ENCODE results near the gene SNORC.

SNORC gene

GRCh38 chr2:232882505-232883115 is 12.5 kb downstream of the SNORC start:
- H3K36me3 ChIP-seq (ENCODE audit: control insufficient read depth, insufficient read depth, low read length), result no peaks in the 10 kb centered on the region
- H3K9me3 ChIP-seq (ENCODE audit: control insufficient read depth, insufficient read depth, low read length), result no peaks in the 10 kb centered on the region
- WGBS (ENCODE audit: insufficient coverage, insufficient read length), result no CpG with 5 or more reads among the region's 20 CpGs
- no peak overlapping the region for H3K4me3 ChIP-seq (ENCODE audit: low read length)
- DNase-seq (ENCODE audit: low read depth, low spot score), result no peak
- peaks cover 2% of the 10 kb centered on the region; the same call in 1 of the 2 replicates for H3K27me3 ChIP-seq (ENCODE audit: control insufficient read depth, insufficient read depth, low read length)
- H3K4me1 ChIP-seq (ENCODE audit: control insufficient read depth, insufficient read depth, low read length), result no peaks in the 10 kb centered on the region
- H3K27ac ChIP-seq (ENCODE audit: low read length), result no peak overlapping the region

- no CpG with 5 or more reads among the region's 29 CpGs for WGBS (ENCODE audit: insufficient coverage, insufficient read length)
These were observed 13.2 kb downstream of the SNORC start for GRCh38 chr2:232883116-232883721.

GRCh38 chr2:232884001-232884421 is 13.9 kb downstream of the SNORC start:
- no peak overlapping the region for H3K27ac ChIP-seq (ENCODE audit: low read length)
- no CpG with 5 or more reads among the region's 11 CpGs for WGBS (ENCODE audit: insufficient coverage, insufficient read length)

More at GRCh38 chr2:232883116-232883721, 13.2 kb downstream of the SNORC start:
- Histone ChIP-seq H3K4me1 (ENCODE audit: control insufficient read depth, insufficient read depth, low read length) (no peaks in the 10 kb centered on the region), H3K27me3 (ENCODE audit: control insufficient read depth, insufficient read depth, low read length) (no peaks in the 10 kb centered on the region), H3K9me3 (ENCODE audit: control insufficient read depth, insufficient read depth, low read length) (no peaks in the 10 kb centered on the region), H3K27ac (ENCODE audit: low read length) (no peak overlapping the region), H3K36me3 (ENCODE audit: control insufficient read depth, insufficient read depth, low read length) (no peaks in the 10 kb centered on the region), H3K4me3 (ENCODE audit: low read length) (no peak overlapping the region)
- no peak for DNase-seq (ENCODE audit: low read depth, low spot score)

GRCh38 chr2:232884549-232885263 is 14.6 kb downstream of the SNORC start:
- no peaks in the 10 kb centered on the region for H3K9me3 ChIP-seq (ENCODE audit: control insufficient read depth, insufficient read depth, low read length)
- no peaks in the 10 kb centered on the region for H3K27me3 ChIP-seq (ENCODE audit: control insufficient read depth, insufficient read depth, low read length)
- DNase-seq (ENCODE audit: low read depth, low spot score), result no peak
- no peaks in the 10 kb centered on the region for H3K36me3 ChIP-seq (ENCODE audit: control insufficient read depth, insufficient read depth, low read length)
- H3K27ac ChIP-seq (ENCODE audit: low read length), result no peak overlapping the region
- H3K4me1 ChIP-seq (ENCODE audit: control insufficient read depth, insufficient read depth, low read length), result no peaks in the 10 kb centered on the region
- H3K4me3 ChIP-seq (ENCODE audit: low read length), result no peak overlapping the region
- no CpG with 5 or more reads among the region's 27 CpGs for WGBS (ENCODE audit: insufficient coverage, insufficient read length)

More at GRCh38 chr2:232884001-232884421, 13.9 kb downstream of the SNORC start:
- Histone ChIP-seq H3K36me3 (ENCODE audit: control insufficient read depth, insufficient read depth, low read length) (no peaks in the 10 kb centered on the region), H3K9me3 (ENCODE audit: control insufficient read depth, insufficient read depth, low read length) (no peaks in the 10 kb centered on the region), H3K27me3 (ENCODE audit: control insufficient read depth, insufficient read depth, low read length) (no peaks in the 10 kb centered on the region), H3K4me1 (ENCODE audit: control insufficient read depth, insufficient read depth, low read length) (no peaks in the 10 kb centered on the region), H3K4me3 (ENCODE audit: low read length) (no peak overlapping the region)
- DNase-seq (ENCODE audit: low read depth, low spot score), result no peak

DNA sequence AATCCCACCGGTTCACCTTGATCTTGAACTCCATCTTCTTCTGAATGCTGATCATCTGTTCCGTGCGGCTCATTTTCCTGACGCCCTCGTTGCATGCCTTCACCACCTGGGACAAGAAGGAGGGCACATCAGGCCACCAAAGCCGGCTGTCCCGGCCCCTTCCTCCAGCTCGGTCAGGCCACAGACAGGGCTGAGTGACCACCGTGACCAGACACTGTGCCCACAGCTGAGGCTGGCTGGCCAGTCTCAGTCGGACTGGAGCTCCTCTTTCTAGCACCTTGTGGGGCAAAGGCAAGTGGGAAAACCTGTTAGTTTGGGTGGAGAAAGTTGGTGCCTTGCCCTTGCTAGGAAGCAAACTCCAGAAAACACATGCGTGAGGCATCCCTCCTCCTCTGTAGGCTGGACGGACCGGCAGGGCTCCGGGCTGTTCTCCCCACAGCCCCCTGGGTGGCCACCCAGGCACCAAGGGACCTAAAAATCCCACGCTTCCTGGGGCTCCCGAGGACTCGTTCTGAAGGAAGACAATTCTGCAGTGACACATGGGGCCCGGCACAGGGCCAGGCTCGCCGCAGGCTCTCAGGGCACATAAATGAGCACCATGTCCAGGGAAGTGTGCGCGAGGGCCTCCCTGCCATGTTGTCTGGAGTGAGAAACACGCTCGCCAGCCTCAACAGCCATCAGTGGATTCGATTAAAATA is 15.3 kb downstream of the SNORC start:
- Histone ChIP-seq H3K9me3 (ENCODE audit: control insufficient read depth, insufficient read depth, low read length) (no peaks in the 10 kb centered on the region), H3K4me3 (ENCODE audit: low read length) (no peak overlapping the region), H3K36me3 (ENCODE audit: control insufficient read depth, insufficient read depth, low read length) (no peaks in the 10 kb centered on the region), H3K4me1 (ENCODE audit: control insufficient read depth, insufficient read depth, low read length) (no peaks in the 10 kb centered on the region), H3K27ac (ENCODE audit: low read length) (no peak overlapping the region), H3K27me3 (ENCODE audit: control insufficient read depth, insufficient read depth, low read length) (no peaks in the 10 kb centered on the region)
- WGBS (ENCODE audit: insufficient coverage, insufficient read length), result no CpG with 5 or more reads among the region's 25 CpGs
- DNase-seq (ENCODE audit: low read depth, low spot score), result no peak

GRCh38 chr2:232886176-232886575 is 16.1 kb downstream of the SNORC start:
- no peak for DNase-seq (ENCODE audit: low read depth, low spot score)
- Histone ChIP-seq H3K36me3 (ENCODE audit: control insufficient read depth, insufficient read depth, low read length) (no peaks in the 10 kb centered on the region), H3K9me3 (ENCODE audit: control insufficient read depth, insufficient read depth, low read length) (no peaks in the 10 kb centered on the region), H3K27ac (ENCODE audit: low read length) (no peak overlapping the region), H3K4me3 (ENCODE audit: low read length) (no peak overlapping the region), H3K27me3 (ENCODE audit: control insufficient read depth, insufficient read depth, low read length) (no peaks in the 10 kb centered on the region), H3K4me1 (ENCODE audit: control insufficient read depth, insufficient read depth, low read length) (0 out of 2 replicates have a peak, but pooled peaks cover 2% of the 10 kb centered on the region)
- WGBS (ENCODE audit: insufficient coverage, insufficient read length), result no CpG with 5 or more reads among the region's 11 CpGs

GRCh38 chr2:232886632-232887031 is 16.6 kb downstream of the SNORC start:
- Histone ChIP-seq H3K36me3 (ENCODE audit: control insufficient read depth, insufficient read depth, low read length) (no peaks in the 10 kb centered on the region), H3K9me3 (ENCODE audit: control insufficient read depth, insufficient read depth, low read length) (no peaks in the 10 kb centered on the region), H3K27me3 (ENCODE audit: control insufficient read depth, insufficient read depth, low read length) (no peaks in the 10 kb centered on the region), H3K27ac (ENCODE audit: low read length) (no peak overlapping the region), H3K4me1 (ENCODE audit: control insufficient read depth, insufficient read depth, low read length) (0 out of 2 replicates have a peak, but pooled peaks cover 2% of the 10 kb centered on the region), H3K4me3 (ENCODE audit: low read length) (no peak overlapping the region)
- no peak for DNase-seq (ENCODE audit: low read depth, low spot score)
- WGBS (ENCODE audit: insufficient coverage, insufficient read length), result no CpG with 5 or more reads among the region's 7 CpGs

DNA sequence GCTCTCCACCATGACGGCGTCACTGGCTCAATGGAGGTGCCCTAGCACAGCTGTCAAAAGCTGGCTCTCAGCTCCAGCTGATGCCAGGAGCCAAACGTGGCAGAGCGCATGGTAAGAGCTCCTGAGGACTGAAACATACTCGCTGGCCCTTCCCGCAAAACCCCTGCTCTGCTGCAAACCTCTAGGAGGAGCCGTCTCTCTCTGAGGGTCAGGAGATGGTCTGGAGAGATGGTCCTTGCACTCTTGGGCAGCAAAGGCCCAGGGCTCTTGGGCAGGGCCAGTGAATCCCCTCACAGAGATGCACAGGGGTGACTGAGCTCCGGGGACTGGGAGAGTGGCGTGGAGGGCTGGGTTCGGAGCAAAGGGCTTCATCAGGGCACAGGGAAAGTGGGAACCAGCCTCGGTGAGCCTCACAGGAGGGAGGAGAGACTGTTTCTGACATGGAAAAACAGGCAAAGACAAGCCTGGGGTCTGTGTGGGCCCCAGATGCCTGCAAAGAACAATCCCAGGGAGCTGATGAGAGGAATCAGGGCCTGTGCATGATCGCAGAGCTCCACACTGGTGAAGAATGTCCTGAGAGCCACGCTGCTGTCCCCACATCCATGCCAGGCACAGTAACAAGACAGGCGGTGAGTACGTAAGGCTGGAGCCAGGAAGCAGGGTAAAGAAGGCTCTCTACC is 17.2 kb downstream of the SNORC start:
- Histone ChIP-seq H3K27ac (ENCODE audit: low read length) (no peak overlapping the region), H3K4me3 (ENCODE audit: low read length) (no peak overlapping the region), H3K9me3 (ENCODE audit: control insufficient read depth, insufficient read depth, low read length) (no peaks in the 10 kb centered on the region), H3K36me3 (ENCODE audit: control insufficient read depth, insufficient read depth, low read length) (no peaks in the 10 kb centered on the region), H3K27me3 (ENCODE audit: control insufficient read depth, insufficient read depth, low read length) (no peaks in the 10 kb centered on the region), H3K4me1 (ENCODE audit: control insufficient read depth, insufficient read depth, low read length) (0 out of 2 replicates have a peak, but pooled peaks cover 2% of the 10 kb centered on the region)
- DNase-seq (ENCODE audit: low read depth, low spot score), result no peak
- no CpG with 5 or more reads among the region's 15 CpGs for WGBS (ENCODE audit: insufficient coverage, insufficient read length)

DNA sequence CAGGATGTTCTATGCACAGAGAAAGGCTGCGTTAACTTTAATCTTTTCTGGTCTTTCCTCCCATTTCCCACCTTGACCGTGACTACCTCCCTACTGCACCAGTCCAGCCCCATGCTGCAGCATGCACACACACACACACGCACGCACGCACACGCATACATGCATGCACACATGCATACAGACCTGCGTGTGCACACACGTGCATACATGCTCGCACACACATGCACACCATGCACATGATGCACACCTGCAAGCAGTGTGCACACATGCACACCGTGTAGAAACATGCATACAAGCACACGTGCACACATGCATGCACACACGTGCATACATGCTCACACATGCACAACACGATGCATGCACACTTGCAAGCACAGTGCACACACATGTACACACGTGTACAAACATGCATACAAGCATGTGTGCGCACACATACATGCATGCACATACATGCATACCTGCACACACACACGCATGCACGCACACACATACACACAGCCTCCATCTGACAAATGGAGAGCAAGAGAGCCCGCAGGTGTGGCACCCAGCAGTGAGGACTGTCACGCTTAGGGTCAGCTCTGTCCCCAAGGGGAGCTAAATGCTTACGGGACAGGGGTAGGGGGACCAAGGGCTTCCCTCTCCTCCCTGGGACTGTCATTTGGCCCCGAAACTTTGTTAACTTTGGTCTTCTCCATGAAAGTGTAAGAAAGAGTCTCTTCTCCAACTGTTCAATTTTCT is 18.2 kb downstream of the SNORC start:
- Histone ChIP-seq H3K4me1 (ENCODE audit: control insufficient read depth, insufficient read depth, low read length) (0 out of 2 replicates have a peak, but pooled peaks cover 2% of the 10 kb centered on the region), H3K36me3 (ENCODE audit: control insufficient read depth, insufficient read depth, low read length) (no peaks in the 10 kb centered on the region), H3K27me3 (ENCODE audit: control insufficient read depth, insufficient read depth, low read length) (no peaks in the 10 kb centered on the region), H3K9me3 (ENCODE audit: control insufficient read depth, insufficient read depth, low read length) (no peaks in the 10 kb centered on the region), H3K4me3 (ENCODE audit: low read length) (no peak overlapping the region), H3K27ac (ENCODE audit: low read length) (no peak overlapping the region)
- no CpG with 5 or more reads among the region's 21 CpGs for WGBS (ENCODE audit: insufficient coverage, insufficient read length)
- DNase-seq (ENCODE audit: low read depth, low spot score), result no peak
